Panc1 (cell line): Measurements from ENCODE around the gene RAB27B.
"Not testable (repeated sequence)": the region's sequence is repeated elsewhere in the genome, so short reads cannot be mapped to it uniquely, and the experiment has no call there.

Experiments
- POLR2AphosphoS5 ChIP-seq: IDR thresholded peaks from 2 replicates; pipeline ENCODE4 v1.6.1; 2012; ENCODE audit warnings: mild to moderate bottlenecking, low read depth, low read length, moderate library complexity
- TF ChIP-seq, protein P1 (sequence below): fragments of 450-650 bp; IDR thresholded peaks from 2 replicates; pipeline ENCODE4 v1.5.1; 2017; ENCODE audit warnings: mild to moderate bottlenecking
- TF ChIP-seq, protein P2 (sequence below), 2 experiments: IDR thresholded peaks; 2 replicates each; pipeline ENCODE4 v1.6.1; 2011 to 2012; ENCODE audit warnings: low read depth in 2 of 2, control low read depth in 1 of 2, low read length in 1 of 2, mild to moderate bottlenecking in 1 of 2, moderate library complexity in 1 of 2; ENCODE audit not compliant: insufficient read depth in 1 of 2

DNA sequence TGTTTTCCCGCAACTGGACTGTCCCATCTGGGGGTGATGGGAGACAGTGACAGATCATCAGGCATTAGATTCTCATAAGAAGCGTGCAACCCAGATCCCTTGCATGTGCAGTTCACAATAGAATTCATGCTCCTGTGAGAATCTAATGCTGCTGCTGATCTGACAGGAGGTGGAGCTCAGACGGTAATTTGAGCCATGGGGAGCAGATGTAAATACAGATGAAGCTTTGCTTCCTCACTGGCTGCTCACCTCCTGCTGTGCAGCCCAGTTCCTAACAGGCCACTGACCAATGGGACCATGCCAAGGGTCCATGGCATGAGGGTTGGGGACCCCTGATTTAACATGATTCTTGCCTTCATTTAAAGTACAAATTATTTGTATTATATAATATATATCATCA lies 26.8 kb downstream of the RAB27B start:
- not testable (repeated sequence) for TF ChIP-seq POLR2AphosphoS5
- TF ChIP-seq, protein P1, sequence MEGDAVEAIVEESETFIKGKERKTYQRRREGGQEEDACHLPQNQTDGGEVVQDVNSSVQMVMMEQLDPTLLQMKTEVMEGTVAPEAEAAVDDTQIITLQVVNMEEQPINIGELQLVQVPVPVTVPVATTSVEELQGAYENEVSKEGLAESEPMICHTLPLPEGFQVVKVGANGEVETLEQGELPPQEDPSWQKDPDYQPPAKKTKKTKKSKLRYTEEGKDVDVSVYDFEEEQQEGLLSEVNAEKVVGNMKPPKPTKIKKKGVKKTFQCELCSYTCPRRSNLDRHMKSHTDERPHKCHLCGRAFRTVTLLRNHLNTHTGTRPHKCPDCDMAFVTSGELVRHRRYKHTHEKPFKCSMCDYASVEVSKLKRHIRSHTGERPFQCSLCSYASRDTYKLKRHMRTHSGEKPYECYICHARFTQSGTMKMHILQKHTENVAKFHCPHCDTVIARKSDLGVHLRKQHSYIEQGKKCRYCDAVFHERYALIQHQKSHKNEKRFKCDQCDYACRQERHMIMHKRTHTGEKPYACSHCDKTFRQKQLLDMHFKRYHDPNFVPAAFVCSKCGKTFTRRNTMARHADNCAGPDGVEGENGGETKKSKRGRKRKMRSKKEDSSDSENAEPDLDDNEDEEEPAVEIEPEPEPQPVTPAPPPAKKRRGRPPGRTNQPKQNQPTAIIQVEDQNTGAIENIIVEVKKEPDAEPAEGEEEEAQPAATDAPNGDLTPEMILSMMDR: not testable (repeated sequence)
- TF ChIP-seq, protein P2, sequence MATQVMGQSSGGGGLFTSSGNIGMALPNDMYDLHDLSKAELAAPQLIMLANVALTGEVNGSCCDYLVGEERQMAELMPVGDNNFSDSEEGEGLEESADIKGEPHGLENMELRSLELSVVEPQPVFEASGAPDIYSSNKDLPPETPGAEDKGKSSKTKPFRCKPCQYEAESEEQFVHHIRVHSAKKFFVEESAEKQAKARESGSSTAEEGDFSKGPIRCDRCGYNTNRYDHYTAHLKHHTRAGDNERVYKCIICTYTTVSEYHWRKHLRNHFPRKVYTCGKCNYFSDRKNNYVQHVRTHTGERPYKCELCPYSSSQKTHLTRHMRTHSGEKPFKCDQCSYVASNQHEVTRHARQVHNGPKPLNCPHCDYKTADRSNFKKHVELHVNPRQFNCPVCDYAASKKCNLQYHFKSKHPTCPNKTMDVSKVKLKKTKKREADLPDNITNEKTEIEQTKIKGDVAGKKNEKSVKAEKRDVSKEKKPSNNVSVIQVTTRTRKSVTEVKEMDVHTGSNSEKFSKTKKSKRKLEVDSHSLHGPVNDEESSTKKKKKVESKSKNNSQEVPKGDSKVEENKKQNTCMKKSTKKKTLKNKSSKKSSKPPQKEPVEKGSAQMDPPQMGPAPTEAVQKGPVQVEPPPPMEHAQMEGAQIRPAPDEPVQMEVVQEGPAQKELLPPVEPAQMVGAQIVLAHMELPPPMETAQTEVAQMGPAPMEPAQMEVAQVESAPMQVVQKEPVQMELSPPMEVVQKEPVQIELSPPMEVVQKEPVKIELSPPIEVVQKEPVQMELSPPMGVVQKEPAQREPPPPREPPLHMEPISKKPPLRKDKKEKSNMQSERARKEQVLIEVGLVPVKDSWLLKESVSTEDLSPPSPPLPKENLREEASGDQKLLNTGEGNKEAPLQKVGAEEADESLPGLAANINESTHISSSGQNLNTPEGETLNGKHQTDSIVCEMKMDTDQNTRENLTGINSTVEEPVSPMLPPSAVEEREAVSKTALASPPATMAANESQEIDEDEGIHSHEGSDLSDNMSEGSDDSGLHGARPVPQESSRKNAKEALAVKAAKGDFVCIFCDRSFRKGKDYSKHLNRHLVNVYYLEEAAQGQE (IDR thresholded peaks at IDR 0.05; ENCODE audit: insufficient read depth in 1 of 2, low read depth in 2 of 2, low read length in 1 of 2): not testable (repeated sequence)
